Chondrocyte (in vitro differentiated cells): ENCODE results near the gene DEFB129. TPM values are rescaled to one million over a fixed set of nuclear protein-coding genes. Genes with fewer than 3 reads are reported as not detected.
A peak's percentile ranks its signal among the peaks of the same experiment; 100 is the strongest.
"Not testable (repeated sequence)": the region's sequence is repeated elsewhere in the genome, so short reads cannot be mapped to it uniquely, and the experiment has no call there.

Source experiments
- DNase-seq: peaks from one replicate; pipeline ENCODE4 v3.0.0; 2021; ENCODE audit warnings: mixed read lengths, low spot score
- H3K27ac Mint-ChIP-seq: one replicate; pipeline ENCODE4 v1.8.0; 2021; ENCODE audit warnings: mild to moderate bottlenecking, moderate library complexity, mixed read lengths; ENCODE audit not compliant: unreplicated experiment
- H3K27me3 Mint-ChIP-seq: 2 replicates; pipeline ENCODE4 v1.8.0; 2021; ENCODE audit warnings: low read depth, mixed read lengths
- H3K36me3 Mint-ChIP-seq: 2 replicates; pipeline ENCODE4 v1.8.0; 2021; ENCODE audit warnings: low read depth, mixed read lengths
- H3K4me1 Mint-ChIP-seq: 2 replicates; pipeline ENCODE4 v1.8.0; 2021; ENCODE audit warnings: low read depth, mild to moderate bottlenecking, mixed read lengths
- H3K4me3 Mint-ChIP-seq: one replicate; pipeline ENCODE4 v1.8.0; 2021; ENCODE audit warnings: mild to moderate bottlenecking, moderate library complexity, mixed read lengths; ENCODE audit not compliant: unreplicated experiment
- H3K9me3 Mint-ChIP-seq: 2 replicates; pipeline ENCODE4 v1.8.0; 2021; ENCODE audit warnings: low read depth, mixed read lengths
- CTCF ChIP-seq: fragments of 200-600 bp; sonication (generic); IDR thresholded peaks from 2 replicates; pipeline ENCODE4 v1.5.0; 2021; ENCODE audit warnings: antibody characterized with exemption, mild to moderate bottlenecking, moderate library complexity
- total RNA-seq: library from RNA; stranded (reverse); gene quantifications from 3 replicates; pipeline ENCODE4 v1.2.1, GENCODE V29; 2021

Gene DEFB129
- total RNA-seq, 1 donor from 2014 or later, result not detected

DNA sequence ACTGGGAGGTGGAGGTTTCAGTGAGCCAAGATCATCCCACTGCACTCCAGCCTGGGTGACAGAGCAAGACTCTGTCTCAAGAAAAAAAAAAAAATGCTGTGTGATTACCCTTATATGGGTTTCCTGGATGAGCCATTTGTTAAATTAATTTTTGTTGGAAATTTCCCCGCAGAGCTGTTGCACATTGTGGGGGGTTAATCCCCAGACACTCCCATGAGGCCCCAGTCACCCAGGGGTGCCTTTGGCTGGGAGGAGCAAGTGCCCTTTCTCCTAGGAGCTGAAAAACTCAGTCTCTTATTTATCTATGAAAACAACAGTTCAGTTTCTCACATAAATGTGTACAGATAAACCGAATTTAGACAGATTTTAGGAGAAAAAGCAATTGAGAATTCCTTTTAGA, 25.7 kb downstream of the DEFB129 start:
- no peak overlapping the region for H3K4me3 Mint-ChIP-seq
- no peaks in the 10 kb centered on the region for H3K36me3 Mint-ChIP-seq
- DNase-seq, result no peak
- H3K4me1 Mint-ChIP-seq, result no peaks in the 10 kb centered on the region
- peaks cover 28% of the 10 kb centered on the region for H3K27me3 Mint-ChIP-seq
- no peak overlapping the region for H3K27ac Mint-ChIP-seq
- H3K9me3 Mint-ChIP-seq, result peaks cover 3% of the 10 kb centered on the region
- TF ChIP-seq CTCF, result no peak

DNA sequence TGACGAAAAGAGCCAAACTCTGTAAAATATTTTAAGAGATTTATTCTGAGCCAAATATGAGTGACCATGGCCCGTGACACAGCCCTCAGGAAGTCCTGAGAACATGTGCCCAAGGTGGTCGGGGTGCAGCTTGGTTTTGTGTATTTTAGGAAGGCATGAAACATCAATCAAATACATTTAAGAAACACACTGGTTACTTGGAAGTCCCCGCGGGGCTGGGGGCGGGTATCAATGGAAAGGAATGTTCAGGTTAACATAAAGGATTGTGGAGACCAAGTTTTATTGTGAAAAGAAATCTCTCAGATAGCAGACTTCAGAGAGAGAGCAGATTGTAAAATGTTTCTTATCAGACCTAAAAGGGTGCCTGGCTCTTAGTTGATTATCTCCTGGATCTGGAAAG, 26.4 kb downstream of the DEFB129 start:
- H3K36me3 Mint-ChIP-seq, H3K4me1 Mint-ChIP-seq, H3K9me3 Mint-ChIP-seq, H3K4me3 Mint-ChIP-seq, H3K27ac Mint-ChIP-seq, DNase-seq: not testable (repeated sequence)
- H3K27me3 Mint-ChIP-seq, result peaks cover 33% of the 10 kb centered on the region

- no peak for TF ChIP-seq CTCF
- Mint-ChIP-seq H3K4me3 (no peak within 1 kb of the TSS), H3K36me3 (no peaks in the 10 kb centered on the region), H3K27me3 (peaks cover 37% of the 10 kb centered on the region), H3K27ac (no peak within 1 kb of the TSS), H3K9me3 (no peaks in the 10 kb centered on the region), H3K4me1 (no peaks in the 10 kb centered on the region)
- no peak for DNase-seq
Measured at GRCh38 chr20:257419-257818, 30.4 kb downstream of the DEFB129 start, which contains the start of gene DEFB132. TSS of gene DEFB132 (plus strand) at chr20:257724. CDS start at chr20:257779, 55 bp downstream.

DNA sequence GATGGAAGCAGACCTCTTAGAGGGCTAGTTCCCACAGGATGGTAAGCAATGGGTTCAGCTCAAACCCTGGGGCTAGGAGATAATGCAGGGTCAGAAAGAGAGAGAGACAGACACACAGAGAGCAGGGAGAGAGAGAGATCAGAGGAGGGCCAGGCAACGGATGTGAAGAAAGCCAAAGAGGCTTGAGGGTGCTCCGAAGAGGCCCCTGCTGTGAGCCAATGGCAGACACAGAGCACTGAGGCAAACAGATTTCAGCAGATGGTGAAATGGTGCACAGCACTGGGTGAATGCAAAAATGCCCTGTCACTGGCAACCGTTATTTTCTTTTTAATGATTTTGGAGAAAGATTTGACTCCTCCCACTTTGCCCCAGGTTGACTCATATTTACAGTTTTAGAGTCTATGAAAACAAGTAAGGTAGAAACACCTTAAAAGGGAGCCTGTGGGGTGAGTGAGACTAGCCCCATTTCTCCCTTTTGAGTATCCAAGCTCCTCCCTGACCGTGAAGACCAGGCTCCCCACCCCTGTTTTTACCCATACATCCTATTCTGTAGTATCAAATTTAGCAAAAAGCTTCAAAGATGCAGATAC, 31.3 kb downstream of the DEFB129 start:
- Mint-ChIP-seq H3K27ac (no peak overlapping the region), H3K9me3 (no peaks in the 10 kb centered on the region), H3K4me3 (no peak overlapping the region), H3K27me3 (peaks cover 40% of the 10 kb centered on the region), H3K36me3 (no peaks in the 10 kb centered on the region), H3K4me1 (no peaks in the 10 kb centered on the region)
- no peak for TF ChIP-seq CTCF
- no peak for DNase-seq

DNA sequence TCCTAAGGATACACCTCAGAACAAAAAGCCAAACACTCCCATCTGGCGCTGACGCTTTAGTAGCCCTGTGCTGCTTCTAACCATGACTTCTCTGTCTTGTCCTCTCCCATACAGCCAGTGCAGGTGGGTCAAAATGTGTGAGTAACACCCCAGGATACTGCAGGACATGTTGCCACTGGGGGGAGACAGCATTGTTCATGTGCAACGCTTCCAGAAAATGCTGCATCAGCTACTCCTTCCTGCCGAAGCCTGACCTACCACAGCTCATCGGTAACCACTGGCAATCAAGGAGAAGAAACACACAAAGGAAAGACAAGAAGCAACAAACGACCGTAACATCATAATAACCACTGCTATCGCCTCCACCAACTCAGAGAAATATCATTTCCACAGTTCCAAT, 31.9 kb downstream of the DEFB129 start:
- no peak overlapping the region for H3K27ac Mint-ChIP-seq
- peak; percentile 34 for TF ChIP-seq CTCF
- no peak for DNase-seq
- no peak overlapping the region for H3K4me3 Mint-ChIP-seq
- H3K4me1 Mint-ChIP-seq, result no peaks in the 10 kb centered on the region
- no peaks in the 10 kb centered on the region for H3K36me3 Mint-ChIP-seq
- peaks cover 40% of the 10 kb centered on the region for H3K27me3 Mint-ChIP-seq
- no peaks in the 10 kb centered on the region for H3K9me3 Mint-ChIP-seq

GRCh38 chr20:259981-260380, 32.9 kb downstream of the DEFB129 start:
- H3K4me1 Mint-ChIP-seq, result no peaks in the 10 kb centered on the region
- H3K36me3 Mint-ChIP-seq, result no peaks in the 10 kb centered on the region
- H3K27me3 Mint-ChIP-seq, result peaks cover 36% of the 10 kb centered on the region
- H3K27ac Mint-ChIP-seq, result no peak overlapping the region
- no peak for DNase-seq
- no peak overlapping the region for H3K4me3 Mint-ChIP-seq
- TF ChIP-seq CTCF, result no peak
- H3K9me3 Mint-ChIP-seq, result no peaks in the 10 kb centered on the region
